Measurements from ENCODE around the gene TEDC2.

DNA sequence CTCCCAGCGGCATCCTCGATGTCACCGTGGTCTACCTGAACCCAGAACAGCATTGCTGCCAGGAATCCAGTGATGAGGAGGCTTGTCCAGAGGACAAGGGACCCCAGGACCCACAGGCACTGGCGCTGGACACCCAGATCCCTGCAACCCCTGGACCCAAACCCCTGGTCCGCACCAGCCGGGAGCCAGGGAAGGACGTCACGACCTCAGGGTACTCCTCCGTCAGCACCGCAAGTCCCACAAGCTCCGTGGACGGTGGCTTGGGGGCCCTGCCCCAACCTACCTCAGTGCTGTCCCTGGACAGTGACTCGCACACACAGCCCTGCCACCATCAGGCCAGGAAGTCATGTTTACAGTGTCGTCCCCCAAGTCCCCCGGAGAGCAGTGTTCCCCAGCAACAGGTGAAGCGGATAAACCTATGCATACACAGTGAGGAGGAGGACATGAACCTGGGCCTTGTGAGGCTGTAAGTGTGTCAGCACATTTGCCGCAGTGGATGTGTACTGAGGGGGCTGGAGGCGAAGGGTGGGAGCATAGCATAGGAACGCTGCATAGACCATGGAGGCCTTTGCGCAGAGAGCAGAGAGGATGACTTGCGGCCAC, 3.3 kb upstream of the TEDC2 start:
- TF ChIP-seq, protein P1, sequence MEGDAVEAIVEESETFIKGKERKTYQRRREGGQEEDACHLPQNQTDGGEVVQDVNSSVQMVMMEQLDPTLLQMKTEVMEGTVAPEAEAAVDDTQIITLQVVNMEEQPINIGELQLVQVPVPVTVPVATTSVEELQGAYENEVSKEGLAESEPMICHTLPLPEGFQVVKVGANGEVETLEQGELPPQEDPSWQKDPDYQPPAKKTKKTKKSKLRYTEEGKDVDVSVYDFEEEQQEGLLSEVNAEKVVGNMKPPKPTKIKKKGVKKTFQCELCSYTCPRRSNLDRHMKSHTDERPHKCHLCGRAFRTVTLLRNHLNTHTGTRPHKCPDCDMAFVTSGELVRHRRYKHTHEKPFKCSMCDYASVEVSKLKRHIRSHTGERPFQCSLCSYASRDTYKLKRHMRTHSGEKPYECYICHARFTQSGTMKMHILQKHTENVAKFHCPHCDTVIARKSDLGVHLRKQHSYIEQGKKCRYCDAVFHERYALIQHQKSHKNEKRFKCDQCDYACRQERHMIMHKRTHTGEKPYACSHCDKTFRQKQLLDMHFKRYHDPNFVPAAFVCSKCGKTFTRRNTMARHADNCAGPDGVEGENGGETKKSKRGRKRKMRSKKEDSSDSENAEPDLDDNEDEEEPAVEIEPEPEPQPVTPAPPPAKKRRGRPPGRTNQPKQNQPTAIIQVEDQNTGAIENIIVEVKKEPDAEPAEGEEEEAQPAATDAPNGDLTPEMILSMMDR (IDR thresholded peaks at IDR 0.05; ENCODE audit: low read length), result no peak
- no peak for TF ChIP-seq EZH2 (optimal IDR thresholded peaks at IDR 0.05; ENCODE audit: low read depth, low read length)
- TF ChIP-seq EZH2phosphoT487 (IDR thresholded peaks at IDR 0.05; ENCODE audit: low read length), result no peak
